ENCODE data around the gene UBA5.
A peak's percentile ranks its signal among the peaks of the same experiment; 100 is the strongest.

UBA5 gene

GRCh38 chr3:132645058-132645457 lies 15.1 kb upstream of the UBA5 start:
- DNase-seq, result no peak
- in situ Hi-C loops (cut with MboI; ENCODE audit: low pct_unique_long_range_greater_than_20kb, low sequenced_read_pairs), result loop anchor here (25.0 kb wide), 1 partner anchor 108 kb away; no protein-coding TSS in a partner anchor

- DNase-seq, result no peak
- in situ Hi-C loops (cut with MboI; ENCODE audit: low pct_unique_long_range_greater_than_20kb, low sequenced_read_pairs), result no loop called here
Observed at GRCh38 chr3:132650153-132650552, 10.0 kb upstream of the UBA5 start.

- no peak for DNase-seq
- in situ Hi-C loops (cut with MboI; ENCODE audit: low pct_unique_long_range_greater_than_20kb, low sequenced_read_pairs), result no loop called here
Observed at GRCh38 chr3:132652640-132653270, 7.4 kb upstream of the UBA5 start.

GRCh38 chr3:132654190-132654589 lies 5.9 kb upstream of the UBA5 start:
- in situ Hi-C loops (cut with MboI; ENCODE audit: low pct_unique_long_range_greater_than_20kb, low sequenced_read_pairs), result no loop called here
- no peak for DNase-seq

- DNase-seq, result no peak
- in situ Hi-C loops (cut with MboI; ENCODE audit: low pct_unique_long_range_greater_than_20kb, low sequenced_read_pairs), result no loop called here
Observed at GRCh38 chr3:132654721-132655120, 5.4 kb upstream of the UBA5 start.

- in situ Hi-C loops (cut with MboI; ENCODE audit: low pct_unique_long_range_greater_than_20kb, low sequenced_read_pairs), result no loop called here
- no peak for DNase-seq
Observed at GRCh38 chr3:132655471-132655870, 4.7 kb upstream of the UBA5 start.

GRCh38 chr3:132657869-132658747 lies 2.0 kb upstream of the UBA5 start:
- in situ Hi-C loops (cut with MboI; ENCODE audit: low pct_unique_long_range_greater_than_20kb, low sequenced_read_pairs), result no loop called here
- DNase-seq, result no peak

- DNase-seq, result no peak
- in situ Hi-C loops (cut with MboI; ENCODE audit: low pct_unique_long_range_greater_than_20kb, low sequenced_read_pairs), result no loop called here
Observed at GRCh38 chr3:132659000-132659364, 1.1 kb upstream of the UBA5 start.

GRCh38 chr3:132659365-132660051 lies 621 bp upstream of the UBA5 start, which contains the start of gene ACAD11:
ACAD11 (minus strand) TSS chr3:132659809; CDS start chr3:132659751, 58 bp downstream.
- in situ Hi-C loops (cut with MboI; ENCODE audit: low pct_unique_long_range_greater_than_20kb, low sequenced_read_pairs), result no loop called here
- peak; percentile 82 for DNase-seq

- in situ Hi-C loops (cut with MboI; ENCODE audit: low pct_unique_long_range_greater_than_20kb, low sequenced_read_pairs), result no loop called here
- DNase-seq, result no peak
Observed at GRCh38 chr3:132660811-132661070, 612 bp downstream of the UBA5 start.

GRCh38 chr3:132661101-132661500 lies 972 bp downstream of the UBA5 start:
- in situ Hi-C loops (cut with MboI; ENCODE audit: low pct_unique_long_range_greater_than_20kb, low sequenced_read_pairs), result no loop called here
- peak; percentile 9 for DNase-seq

- DNase-seq, result no peak
- in situ Hi-C loops (cut with MboI; ENCODE audit: low pct_unique_long_range_greater_than_20kb, low sequenced_read_pairs), result no loop called here
Observed at GRCh38 chr3:132662212-132662611, 2.1 kb downstream of the UBA5 start.

- in situ Hi-C loops (cut with MboI; ENCODE audit: low pct_unique_long_range_greater_than_20kb, low sequenced_read_pairs), result no loop called here
- no peak for DNase-seq
Observed at GRCh38 chr3:132665230-132665745, 5.2 kb downstream of the UBA5 start.

- no peak for DNase-seq
- in situ Hi-C loops (cut with MboI; ENCODE audit: low pct_unique_long_range_greater_than_20kb, low sequenced_read_pairs), result no loop called here
Observed at GRCh38 chr3:132669256-132669777, 9.2 kb downstream of the UBA5 start.

- in situ Hi-C loops (cut with MboI; ENCODE audit: low pct_unique_long_range_greater_than_20kb, low sequenced_read_pairs), result no loop called here
- no peak for DNase-seq
Observed at GRCh38 chr3:132675408-132675807, 15.3 kb downstream of the UBA5 start.

GRCh38 chr3:132679911-132680310 lies 19.8 kb downstream of the UBA5 start:
- in situ Hi-C loops (cut with MboI; ENCODE audit: low pct_unique_long_range_greater_than_20kb, low sequenced_read_pairs), result no loop called here

GRCh38 chr3:132681421-132681820 lies 21.3 kb downstream of the UBA5 start:
- no peak for DNase-seq
- in situ Hi-C loops (cut with MboI; ENCODE audit: low pct_unique_long_range_greater_than_20kb, low sequenced_read_pairs), result no loop called here

More at GRCh38 chr3:132679911-132680310, 19.8 kb downstream of the UBA5 start:
- no peak for DNase-seq

GRCh38 chr3:132682201-132682600 lies 22.1 kb downstream of the UBA5 start:
- in situ Hi-C loops (cut with MboI; ENCODE audit: low pct_unique_long_range_greater_than_20kb, low sequenced_read_pairs), result no loop called here

GRCh38 chr3:132690040-132690439 lies 29.9 kb downstream of the UBA5 start:
- DNase-seq, result no peak
- in situ Hi-C loops (cut with MboI; ENCODE audit: low pct_unique_long_range_greater_than_20kb, low sequenced_read_pairs), result no loop called here

More at GRCh38 chr3:132682201-132682600, 22.1 kb downstream of the UBA5 start:
- no peak for DNase-seq

- in situ Hi-C loops (cut with MboI; ENCODE audit: low pct_unique_long_range_greater_than_20kb, low sequenced_read_pairs), result no loop called here
- DNase-seq, result no peak
Observed at GRCh38 chr3:132694991-132695390, 34.9 kb downstream of the UBA5 start.
